Caco-2 (cell line): ENCODE data around the gene CERK. TPM values are rescaled to one million over a fixed set of nuclear protein-coding genes. Genes with fewer than 3 reads are reported as not detected.
"Not testable (repeated sequence)": the region's sequence is repeated elsewhere in the genome, so short reads cannot be mapped to it uniquely, and the experiment has no call there.

Experiments
- BruUV-seq: library from RNA; stranded (reverse); fragments of 400-500 nt; replicated peaks from 2 replicates; lab custom pipeline; 2021; lab: Mats Ljungman, UMichigan
- CTCF ChIA-PET: fragments of 300-600 bp; sonication (Branson Sonifier 250); formaldehyde crosslinking; loops from one replicate; lab custom pipeline; 2022; ENCODE audit warnings: antibody characterized with exemption; lab: Charles Lee
- POLR2A ChIA-PET: fragments of 300-600 bp; sonication (Branson Sonifier 250); formaldehyde crosslinking; loops from one replicate; lab custom pipeline; 2022; ENCODE audit warnings: antibody characterized with exemption; lab: Charles Lee
- DNase-seq, 2 experiments: peaks; one replicate each; pipeline versions ENCODE4 v3.0.0 to v3.0.0-alpha.2; 2020 to 2022
- H3K27me3 ChIP-seq: replicated peaks from 2 replicates; pipeline ENCODE4 v1.6.0; 2011; ENCODE audit warnings: low read length; ENCODE audit not compliant: control insufficient read depth, insufficient read depth
- H3K36me3 ChIP-seq: 2 replicates; pipeline ENCODE4 v1.5.1; 2011; ENCODE audit warnings: low read length; ENCODE audit not compliant: control insufficient read depth, insufficient read depth
- H3K4me1 ChIP-seq: fragments of 250-450 bp; sonication (Bioruptor Pico); 2 replicates; pipeline ENCODE4 v1.5.1; 2020; ENCODE audit warnings: mild to moderate bottlenecking
- H3K4me3 ChIP-seq: 2 replicates; pipeline ENCODE4 v1.5.1; 2011; ENCODE audit warnings: low read depth, mild to moderate bottlenecking, control low read depth, low read length
- H3K9me3 ChIP-seq: fragments of 250-450 bp; sonication (Bioruptor Pico); 2 replicates; pipeline ENCODE4 v1.5.1; 2020; ENCODE audit warnings: mild to moderate bottlenecking, moderate library complexity
- H3K27ac Mint-ChIP-seq: one replicate; pipeline ENCODE4 v1.8.0; 2022; ENCODE audit warnings: mixed read lengths; ENCODE audit not compliant: unreplicated experiment
- H3K27me3 Mint-ChIP-seq: one replicate; pipeline ENCODE4 v1.8.0; 2022; ENCODE audit warnings: mixed read lengths; ENCODE audit not compliant: insufficient read depth, unreplicated experiment
- H3K36me3 Mint-ChIP-seq: one replicate; pipeline ENCODE4 v1.8.0; 2022; ENCODE audit warnings: mild to moderate bottlenecking, mixed read lengths; ENCODE audit not compliant: insufficient read depth, unreplicated experiment
- H3K4me1 Mint-ChIP-seq: one replicate; pipeline ENCODE4 v1.8.0; 2022; ENCODE audit warnings: low read depth, mixed read lengths; ENCODE audit not compliant: unreplicated experiment
- H3K4me3 Mint-ChIP-seq: one replicate; pipeline ENCODE4 v1.8.0; 2022; ENCODE audit warnings: mild to moderate bottlenecking, moderate library complexity, mixed read lengths; ENCODE audit not compliant: unreplicated experiment
- H3K9me3 Mint-ChIP-seq: one replicate; pipeline ENCODE4 v1.8.0; 2022; ENCODE audit warnings: mixed read lengths; ENCODE audit not compliant: unreplicated experiment
- intact Hi-C: fragments of 100-400 bp; cut with micrococcal nuclease; formaldehyde crosslinking; loops from one replicate; pipeline ENCODE4 v1.10.0; 2022; ENCODE audit not compliant: unreplicated experiment
- total RNA-seq: library from RNA; stranded (reverse); gene quantifications from 2 replicates; pipeline ENCODE4 v1.2.3, GENCODE V29; 2022
- TF ChIP-seq, protein P1 (sequence below), 2 experiments: fragments of 200-600 bp in 1 of 2; IDR thresholded peaks; 1 replicate in 1 of 2; 2 replicates in 1 of 2; pipeline versions ENCODE4 v1.5.1 to v1.8.0; 2011 to 2022; ENCODE audit warnings: antibody characterized with exemption in 1 of 2, control low read depth in 1 of 2, inconsistent platforms in 1 of 2, low read depth in 1 of 2, low read length in 1 of 2, mild to moderate bottlenecking in 1 of 2, moderate library complexity in 1 of 2; ENCODE audit not compliant: insufficient read depth in 1 of 2, severe bottlenecking in 1 of 2, unreplicated experiment in 1 of 2

The CERK gene
- total RNA-seq, 1 experiment from 2014 or later, result 35.0 TPM

DNA sequence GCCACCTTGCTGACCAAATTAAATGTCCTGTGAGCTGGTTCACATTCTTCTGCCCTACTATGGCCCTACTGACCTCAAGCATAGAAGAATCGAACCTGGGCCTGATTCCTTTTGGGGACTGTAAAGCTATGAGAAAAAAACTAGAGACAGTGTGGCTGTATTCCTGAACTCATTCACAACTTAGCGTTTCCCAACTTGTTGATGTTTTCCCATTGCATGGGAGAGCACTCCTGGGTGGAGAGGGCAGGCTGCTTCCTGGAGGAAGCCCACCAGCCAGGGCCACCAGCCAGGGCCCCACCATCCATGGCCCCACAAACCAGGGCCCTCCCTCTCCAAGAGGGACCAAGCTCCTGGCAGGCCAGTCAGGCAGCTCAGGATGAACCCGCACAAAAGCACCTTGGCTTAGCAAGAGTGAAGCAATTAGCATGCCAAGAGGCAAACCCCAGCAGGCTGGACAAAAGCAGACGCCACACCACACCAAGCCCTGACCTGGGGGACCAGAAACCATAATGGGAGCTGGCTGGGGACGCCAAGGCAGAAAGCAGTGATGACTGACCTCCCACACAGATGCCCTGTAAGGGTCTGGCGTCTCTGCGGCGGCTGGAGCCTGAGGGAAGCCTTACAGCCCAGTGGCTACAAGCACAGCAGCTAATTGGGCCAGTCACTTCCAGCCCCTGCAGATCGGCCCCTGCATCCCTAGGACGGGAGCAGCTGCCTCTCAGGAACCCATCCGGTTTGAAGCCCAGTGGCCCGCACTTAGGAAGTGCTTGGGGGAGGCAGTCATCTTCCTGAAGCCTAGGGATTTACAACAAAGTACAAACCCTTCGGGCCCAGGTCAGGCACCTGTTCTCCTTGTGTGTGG lies 2.1 kb downstream of the CERK start:
- no peaks in the 10 kb centered on the region for H3K27me3 ChIP-seq
- no peak overlapping the region for H3K27ac Mint-ChIP-seq
- POLR2A ChIA-PET, result no interaction called here
- no TSS peak for BruUV-seq
- no peaks in the 10 kb centered on the region for H3K36me3 Mint-ChIP-seq
- H3K27me3 Mint-ChIP-seq, result no peaks in the 10 kb centered on the region
- H3K4me3 ChIP-seq, result no peak overlapping the region
- H3K36me3 ChIP-seq, result no peaks in the 10 kb centered on the region
- H3K4me1 Mint-ChIP-seq, result peaks cover 21% of the 10 kb centered on the region
- intact Hi-C loops, result no loop called here
- DNase-seq, result peak in 1 of 2 experiments; percentile 27
- H3K4me1 ChIP-seq, result peaks cover 16% of the 10 kb centered on the region
- peak overlapping the region; percentile 82 for H3K4me3 Mint-ChIP-seq
- no peaks in the 10 kb centered on the region for H3K9me3 Mint-ChIP-seq
- no peaks in the 10 kb centered on the region for H3K9me3 ChIP-seq
- CTCF ChIA-PET, result interaction anchor here (0.6 kb wide), 1 partner anchor 421 kb away, joined by 5 read pairs; no protein-coding TSS in a partner anchor
- TF ChIP-seq, protein P1, sequence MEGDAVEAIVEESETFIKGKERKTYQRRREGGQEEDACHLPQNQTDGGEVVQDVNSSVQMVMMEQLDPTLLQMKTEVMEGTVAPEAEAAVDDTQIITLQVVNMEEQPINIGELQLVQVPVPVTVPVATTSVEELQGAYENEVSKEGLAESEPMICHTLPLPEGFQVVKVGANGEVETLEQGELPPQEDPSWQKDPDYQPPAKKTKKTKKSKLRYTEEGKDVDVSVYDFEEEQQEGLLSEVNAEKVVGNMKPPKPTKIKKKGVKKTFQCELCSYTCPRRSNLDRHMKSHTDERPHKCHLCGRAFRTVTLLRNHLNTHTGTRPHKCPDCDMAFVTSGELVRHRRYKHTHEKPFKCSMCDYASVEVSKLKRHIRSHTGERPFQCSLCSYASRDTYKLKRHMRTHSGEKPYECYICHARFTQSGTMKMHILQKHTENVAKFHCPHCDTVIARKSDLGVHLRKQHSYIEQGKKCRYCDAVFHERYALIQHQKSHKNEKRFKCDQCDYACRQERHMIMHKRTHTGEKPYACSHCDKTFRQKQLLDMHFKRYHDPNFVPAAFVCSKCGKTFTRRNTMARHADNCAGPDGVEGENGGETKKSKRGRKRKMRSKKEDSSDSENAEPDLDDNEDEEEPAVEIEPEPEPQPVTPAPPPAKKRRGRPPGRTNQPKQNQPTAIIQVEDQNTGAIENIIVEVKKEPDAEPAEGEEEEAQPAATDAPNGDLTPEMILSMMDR (IDR thresholded peaks at IDR 0.05; ENCODE audit: insufficient read depth in 1 of 2, low read depth in 1 of 2, low read length in 1 of 2, severe bottlenecking in 1 of 2, unreplicated experiment in 1 of 2), result no peak

DNA sequence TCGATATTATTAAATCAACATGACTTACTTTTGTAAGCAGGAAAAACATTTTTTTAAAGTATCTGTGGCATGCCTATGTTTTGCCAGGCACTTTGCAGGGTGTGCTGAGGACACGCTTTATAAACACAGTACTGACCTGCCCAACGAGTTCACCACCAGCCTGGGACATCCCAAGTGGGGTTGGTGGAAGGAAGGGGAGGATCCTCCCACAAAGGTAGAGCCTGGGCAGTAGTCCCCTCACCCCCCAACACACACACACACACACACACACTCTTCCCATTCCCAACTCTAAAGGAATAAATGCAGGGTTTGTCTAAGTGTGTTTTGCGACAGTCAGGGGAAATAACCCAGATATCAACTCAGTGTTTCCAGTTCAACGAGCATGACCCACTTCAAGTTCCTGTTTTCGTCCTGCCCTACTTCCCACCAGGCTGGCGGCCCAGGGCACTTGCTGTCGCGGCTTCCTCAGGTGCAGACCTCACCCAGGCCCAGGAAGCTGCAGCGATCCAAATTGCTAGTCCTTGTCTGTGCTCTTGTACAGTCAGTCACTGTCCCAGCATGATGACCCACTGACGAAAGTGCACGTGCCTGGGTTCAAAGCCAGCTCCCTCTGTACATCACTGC lies 3.1 kb downstream of the CERK start:
- H3K4me1 Mint-ChIP-seq, result peaks cover 16% of the 10 kb centered on the region
- intact Hi-C loops, result no loop called here
- H3K4me1 ChIP-seq, result peaks cover 16% of the 10 kb centered on the region

DNA sequence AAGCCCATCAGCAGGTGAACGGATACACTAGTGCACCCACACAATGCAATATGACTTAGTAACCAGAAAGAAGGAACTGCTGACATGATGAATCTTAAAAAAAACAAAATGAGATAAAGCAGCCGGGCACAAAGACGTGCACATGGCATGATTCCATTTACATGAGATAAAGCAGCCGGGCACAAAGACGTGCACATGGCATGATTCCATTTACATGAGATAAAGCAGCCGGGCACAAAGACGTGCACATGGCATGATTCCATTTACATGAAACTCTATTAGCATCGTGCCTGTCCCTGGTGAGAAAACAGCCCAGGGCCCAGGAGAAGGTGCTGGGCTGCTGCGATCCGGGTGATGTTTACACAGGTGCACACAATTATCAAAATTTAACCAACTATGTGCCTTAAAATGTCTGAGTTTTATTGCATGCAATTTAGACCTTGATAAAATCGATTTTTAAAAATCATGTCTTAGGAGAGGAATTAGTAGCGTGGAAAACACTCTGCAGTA lies 3.8 kb downstream of the CERK start:
- peaks cover 16% of the 10 kb centered on the region for H3K4me1 Mint-ChIP-seq
- H3K27me3 Mint-ChIP-seq, H3K27ac Mint-ChIP-seq, DNase-seq, H3K9me3 ChIP-seq, H3K9me3 Mint-ChIP-seq, H3K4me3 ChIP-seq, H3K27me3 ChIP-seq, POLR2A ChIA-PET, H3K4me3 Mint-ChIP-seq, H3K36me3 Mint-ChIP-seq, H3K36me3 ChIP-seq, CTCF ChIA-PET, intact Hi-C loops: not testable (repeated sequence)
- peaks cover 13% of the 10 kb centered on the region for H3K4me1 ChIP-seq
- BruUV-seq, result TSS peak; percentile 13

More for the DNA sequence above, 3.1 kb downstream of the CERK start:
- POLR2A ChIA-PET, result no interaction called here
- CTCF ChIA-PET, result no interaction called here
- Mint-ChIP-seq H3K27me3 (no peaks in the 10 kb centered on the region), H3K36me3 (no peaks in the 10 kb centered on the region), H3K27ac (no peak overlapping the region), H3K9me3 (no peaks in the 10 kb centered on the region), H3K4me3 (no peak overlapping the region)
- no peak overlapping the region for H3K4me3 ChIP-seq
- no peaks in the 10 kb centered on the region for H3K36me3 ChIP-seq
- BruUV-seq, result no TSS peak
- H3K9me3 ChIP-seq, result no peaks in the 10 kb centered on the region
- TF ChIP-seq, protein P1 (IDR thresholded peaks at IDR 0.05; ENCODE audit: insufficient read depth in 1 of 2, low read depth in 1 of 2, low read length in 1 of 2, severe bottlenecking in 1 of 2, unreplicated experiment in 1 of 2), result no peak
- no peaks in the 10 kb centered on the region for H3K27me3 ChIP-seq
- peak in 1 of 2 experiments; percentile 23 for DNase-seq
